OCI-LY3 (cell line): ENCODE data around the gene PTCD1.

Experiments used
- CTCF ChIP-seq: fragments of 200-600, 300-600 bp; sonication (generic); IDR thresholded peaks from 2 replicates; pipeline ENCODE4 v1.5.1; 2014; ENCODE audit warnings: antibody characterized with exemption, low read length, low read depth
- EZH2phosphoT487 ChIP-seq: fragments of 200-600 bp; shearing (Covaris generic); IDR thresholded peaks from 2 replicates; pipeline ENCODE4 v1.6.1; 2018; ENCODE audit warnings: antibody characterized with exemption, mixed run types, low read depth

- TF ChIP-seq CTCF (no peak), EZH2phosphoT487 (no peak)
Measured at GRCh38 chr7:99420986-99421385, 17.6 kb downstream of the PTCD1 start.
